ENCODE measurements around the gene NUAK1.
"Not testable (repeated sequence)": the region's sequence is repeated elsewhere in the genome, so short reads cannot be mapped to it uniquely, and the experiment has no call there.

The NUAK1 gene

GRCh38 chr12:106031761-106032622 is 106.8 kb downstream of the NUAK1 start:
- no peak for DNase-seq (ENCODE audit: low read depth)

GRCh38 chr12:106030210-106031071 is 108.3 kb downstream of the NUAK1 start:
- DNase-seq (ENCODE audit: low read depth) = peak; percentile 5

GRCh38 chr12:106029532-106029931 is 109.2 kb downstream of the NUAK1 start:
- no peak for DNase-seq (ENCODE audit: low read depth)

- no peak for DNase-seq (ENCODE audit: low read depth)
These were observed 110.8 kb downstream of the NUAK1 start for GRCh38 chr12:106027911-106028310.

GRCh38 chr12:106027286-106027685 is 111.5 kb downstream of the NUAK1 start:
- no peak for DNase-seq (ENCODE audit: low read depth)

GRCh38 chr12:106025129-106025528 is 113.6 kb downstream of the NUAK1 start:
- DNase-seq (ENCODE audit: low read depth) = no peak

GRCh38 chr12:106023039-106023438 is 115.7 kb downstream of the NUAK1 start:
- no peak for DNase-seq (ENCODE audit: low read depth)

GRCh38 chr12:106022568-106023012 is 116.2 kb downstream of the NUAK1 start:
- DNase-seq (ENCODE audit: low read depth) = no peak

- DNase-seq (ENCODE audit: low read depth) = no peak
These were observed 117.2 kb downstream of the NUAK1 start for GRCh38 chr12:106021516-106021915.

GRCh38 chr12:106020736-106021135 is 118.0 kb downstream of the NUAK1 start:
- DNase-seq (ENCODE audit: low read depth) = no peak

GRCh38 chr12:106019144-106019543 is 119.6 kb downstream of the NUAK1 start:
- DNase-seq (ENCODE audit: low read depth) = no peak

GRCh38 chr12:106018286-106018685 is 120.5 kb downstream of the NUAK1 start:
- DNase-seq (ENCODE audit: low read depth) = no peak

- DNase-seq (ENCODE audit: low read depth) = not testable (repeated sequence)
These were observed 122.0 kb downstream of the NUAK1 start for GRCh38 chr12:106016601-106017278.

GRCh38 chr12:106015646-106016045 is 123.1 kb downstream of the NUAK1 start:
- DNase-seq (ENCODE audit: low read depth) = no peak

- DNase-seq (ENCODE audit: low read depth) = no peak
These were observed 124.8 kb downstream of the NUAK1 start for GRCh38 chr12:106013941-106014340.
